Measurements from ENCODE around the gene GOLGA8S. TPM values are rescaled to one million over a fixed set of nuclear protein-coding genes. Genes with fewer than 3 reads are reported as not detected.

GOLGA8S gene
- 0.19 TPM in 1 of 2 replicates, not detected in the other for total RNA-seq

GRCh38 chr15:23354448-23354847 lies at the start of gene GOLGA8S:
GOLGA8S (plus strand) TSS chr15:23354748; CDS start chr15:23354810, 62 bp downstream.

DNA sequence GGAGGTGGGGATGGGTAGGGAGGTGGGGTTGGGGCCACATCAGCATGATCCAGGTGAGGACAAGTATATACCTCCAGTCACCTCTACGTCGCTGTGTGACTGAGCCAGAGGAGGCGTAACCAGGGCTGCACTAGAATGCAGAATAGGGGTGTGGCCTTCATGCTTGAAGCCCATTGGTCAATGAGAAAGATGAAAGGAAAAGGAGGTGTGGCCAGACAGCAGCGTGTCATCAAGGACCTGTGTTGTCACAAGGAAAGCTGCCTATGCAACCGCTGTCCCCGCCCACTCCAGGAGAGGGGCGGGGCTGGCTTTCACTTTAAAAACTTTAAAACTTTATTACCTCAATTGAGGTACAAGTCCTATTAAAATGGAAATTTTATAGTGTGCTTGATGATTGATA lies 20.5 kb upstream of the GOLGA8S start, which contains the start of gene GOLGA6L26:
TSS of gene GOLGA6L26 (minus strand) at position 101 of the 400 bp plus-strand sequence. CDS start at position 40, 61 bp downstream.

Other genes starting within 250 kb of the GOLGA8S start
- not detected in 2 replicates for gene GOLGA6L1, start 217.9 kb upstream of the GOLGA8S start, total RNA-seq
- not detected in 2 replicates for gene GOLGA6L26, start 20.6 kb upstream of the GOLGA8S start, total RNA-seq
- gene GOLGA6L2, start 92.5 kb downstream of the GOLGA8S start, total RNA-seq: not detected in 2 replicates
- under 0.01 and 0.19 TPM in 2 replicates for gene MKRN3, start 210.9 kb downstream of the GOLGA8S start, total RNA-seq